GM23248 (cell line): Measurements from ENCODE around the gene CANT1.

Experiments used
- EZH2 ChIP-seq: fragments of 200-600 bp; sonication (generic); IDR thresholded peaks from 2 replicates; pipeline ENCODE4 v1.6.1; 2018; ENCODE audit warnings: antibody characterized with exemption, mild to moderate bottlenecking; ENCODE audit not compliant: insufficient read depth, poor library complexity, severe bottlenecking
- EZH2phosphoT487 ChIP-seq: fragments of 200-600 bp; sonication (generic); IDR thresholded peaks from 2 replicates; pipeline ENCODE4 v1.6.1; 2018; ENCODE audit warnings: antibody characterized with exemption, moderate library complexity, mild to moderate bottlenecking, low read depth; ENCODE audit not compliant: insufficient read depth

- TF ChIP-seq EZH2 (no peak), EZH2phosphoT487 (no peak)
Observed at GRCh38 chr17:79052131-79052530, 42.6 kb upstream of the CANT1 start.
